Activated CD8-positive, alpha-beta memory T cell treated with anti-CD3 and anti-CD28 coated beads for 48 hours (primary cell): ENCODE data around the gene HM13.
A peak's percentile ranks its signal among the peaks of the same experiment; 100 is the strongest.
"Not testable (repeated sequence)": the region's sequence is repeated elsewhere in the genome, so short reads cannot be mapped to it uniquely, and the experiment has no call there.

ENCODE experiments used
- DNase-seq, 3 experiments: peaks; one replicate each; pipeline ENCODE4 v3.0.0-alpha.2; 2020; ENCODE audit warnings: low read depth in 2 of 3, low spot score in 2 of 3

HM13 gene

GRCh38 chr20:31587545-31588389, 73.5 kb downstream of the HM13 start:
- no peak for DNase-seq

GRCh38 chr20:31590717-31591225, 76.5 kb downstream of the HM13 start:
- DNase-seq, result no peak

- no peak for DNase-seq
These were observed 79.2 kb downstream of the HM13 start for GRCh38 chr20:31593221-31594001.

- no peak for DNase-seq
These were observed 79.8 kb downstream of the HM13 start for GRCh38 chr20:31594002-31594557.

GRCh38 chr20:31594558-31595379, 80.5 kb downstream of the HM13 start:
- DNase-seq, result no peak

- no peak for DNase-seq
These were observed 81.1 kb downstream of the HM13 start for GRCh38 chr20:31595380-31595653.

GRCh38 chr20:31595654-31596411, 81.6 kb downstream of the HM13 start:
- DNase-seq, result no peak

GRCh38 chr20:31596412-31596715, 82.1 kb downstream of the HM13 start:
- not testable (repeated sequence) for DNase-seq

- DNase-seq, result no peak
These were observed 82.7 kb downstream of the HM13 start for GRCh38 chr20:31596831-31597480.

- DNase-seq, result no peak
These were observed 83.2 kb downstream of the HM13 start for GRCh38 chr20:31597481-31597855.

- no peak for DNase-seq
These were observed 88.2 kb downstream of the HM13 start for GRCh38 chr20:31602431-31602778.

GRCh38 chr20:31602779-31603441, 88.7 kb downstream of the HM13 start:
- DNase-seq, result peak in 2 of 3 experiments; percentile 18 to 23

- peak; percentile 43 to 47 (median 47) for DNase-seq
These were observed 89.8 kb downstream of the HM13 start for GRCh38 chr20:31603822-31604566.

GRCh38 chr20:31604567-31605030, 90.4 kb downstream of the HM13 start:
- no peak for DNase-seq

- peak; percentile 59 to 64 (median 62) for DNase-seq
These were observed 91.0 kb downstream of the HM13 start, which contains the start of gene ID1 for GRCh38 chr20:31605031-31605901. ID1 (plus strand) TSS chr20:31605289; CDS start chr20:31605388, 99 bp downstream.

- DNase-seq, result no peak
These were observed 91.9 kb downstream of the HM13 start for GRCh38 chr20:31605902-31606803.
